ENCODE results near the gene SOCS3. TPM values are rescaled to one million over a fixed set of nuclear protein-coding genes. Genes with fewer than 3 reads are reported as not detected.

The SOCS3 gene
- total and polyA plus RNA-seq, 7 donors = 10.3 to 499 (median 45.7) TPM

DNA sequence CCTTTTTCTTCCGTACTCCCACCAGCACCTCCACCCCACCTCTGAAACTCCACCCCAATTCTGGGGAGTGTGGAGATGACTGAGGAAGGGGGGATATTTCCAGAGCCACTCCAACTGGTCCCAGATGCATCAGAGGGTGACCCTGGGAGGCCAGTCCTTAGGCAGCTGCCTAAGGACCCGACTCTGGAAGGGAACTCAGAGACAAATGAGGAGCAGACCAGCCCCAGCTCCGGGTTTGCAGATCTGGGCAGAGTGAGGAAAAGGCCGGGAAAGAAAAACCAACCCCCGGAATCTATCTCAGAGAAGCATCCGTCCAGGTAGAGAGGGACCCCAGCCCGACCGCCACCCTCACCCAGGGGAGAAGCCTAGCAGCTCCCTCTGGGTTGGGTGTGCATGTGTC is 41.5 kb downstream of the SOCS3 start:
- no peaks in the 10 kb centered on the region for H3K36me3 ChIP-seq
- H3K27me3 ChIP-seq = no peaks in the 10 kb centered on the region
- TF ChIP-seq POLR2AphosphoS5 (IDR thresholded peaks at IDR 0.05) (no peak), POLR2A (IDR thresholded peaks at IDR 0.05) (no peak), EP300 (IDR thresholded peaks at IDR 0.05) (no peak)
- TF ChIP-seq, protein P1, sequence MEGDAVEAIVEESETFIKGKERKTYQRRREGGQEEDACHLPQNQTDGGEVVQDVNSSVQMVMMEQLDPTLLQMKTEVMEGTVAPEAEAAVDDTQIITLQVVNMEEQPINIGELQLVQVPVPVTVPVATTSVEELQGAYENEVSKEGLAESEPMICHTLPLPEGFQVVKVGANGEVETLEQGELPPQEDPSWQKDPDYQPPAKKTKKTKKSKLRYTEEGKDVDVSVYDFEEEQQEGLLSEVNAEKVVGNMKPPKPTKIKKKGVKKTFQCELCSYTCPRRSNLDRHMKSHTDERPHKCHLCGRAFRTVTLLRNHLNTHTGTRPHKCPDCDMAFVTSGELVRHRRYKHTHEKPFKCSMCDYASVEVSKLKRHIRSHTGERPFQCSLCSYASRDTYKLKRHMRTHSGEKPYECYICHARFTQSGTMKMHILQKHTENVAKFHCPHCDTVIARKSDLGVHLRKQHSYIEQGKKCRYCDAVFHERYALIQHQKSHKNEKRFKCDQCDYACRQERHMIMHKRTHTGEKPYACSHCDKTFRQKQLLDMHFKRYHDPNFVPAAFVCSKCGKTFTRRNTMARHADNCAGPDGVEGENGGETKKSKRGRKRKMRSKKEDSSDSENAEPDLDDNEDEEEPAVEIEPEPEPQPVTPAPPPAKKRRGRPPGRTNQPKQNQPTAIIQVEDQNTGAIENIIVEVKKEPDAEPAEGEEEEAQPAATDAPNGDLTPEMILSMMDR (IDR thresholded peaks at IDR 0.05) = no peak
- H3K27ac ChIP-seq = no peak overlapping the region
- intact Hi-C loops (cut with DNase I) = no loop called here
- no peak overlapping the region for H3K4me3 ChIP-seq
- DNase-seq = no peak
- no peaks in the 10 kb centered on the region for H3K9me3 ChIP-seq
- peaks cover 0 to 49% (median 47%) of the 10 kb centered on the region in 4 donors for H3K4me1 ChIP-seq
- 86 to 90% methylated on average over 8 of the region's 8 CpGs for WGBS, 2 donors

DNA sequence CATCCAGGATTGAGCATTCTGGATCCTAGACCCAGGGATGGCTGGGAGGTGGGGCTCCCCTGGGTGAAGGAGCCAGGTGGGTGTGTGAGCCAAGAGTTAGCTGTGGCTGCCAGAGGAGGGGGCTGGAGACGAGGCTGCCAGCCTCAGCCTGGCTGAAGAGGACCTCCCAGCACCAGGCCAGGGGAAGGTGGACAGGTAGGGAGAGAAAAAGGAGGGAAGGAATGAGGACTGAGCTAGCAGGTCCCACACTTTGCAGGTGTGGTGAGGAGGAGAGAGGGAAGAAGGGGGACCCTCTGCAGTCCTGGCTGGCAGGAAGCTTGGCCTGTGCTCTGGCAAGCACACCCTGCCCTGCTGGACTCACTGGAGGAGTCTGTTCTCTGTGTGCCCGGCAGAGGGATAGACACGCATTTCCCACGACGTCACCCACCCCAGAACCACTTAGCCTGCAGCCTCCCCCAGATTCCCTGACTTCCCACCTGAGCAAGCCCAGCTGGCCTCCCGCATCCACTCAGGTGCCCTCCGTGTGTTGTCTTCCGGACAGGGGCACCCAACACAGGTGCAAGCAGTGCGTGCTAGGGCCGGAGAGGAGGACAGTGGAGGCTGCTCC is 42.0 kb downstream of the SOCS3 start:
- no peak for TF ChIP-seq POLR2AphosphoS5 (IDR thresholded peaks at IDR 0.05)
- Histone ChIP-seq H3K27me3 (no peaks in the 10 kb centered on the region), H3K27ac (no peak overlapping the region), H3K36me3 (no peaks in the 10 kb centered on the region), H3K9me3 (no peaks in the 10 kb centered on the region), H3K4me1 (peaks cover 0 to 48% (median 45%) of the 10 kb centered on the region in 4 donors), H3K4me3 (no peak overlapping the region)
- intact Hi-C loops (cut with DNase I) = no loop called here
- DNase-seq = peak; percentile 58
- 53 to 76% methylated on average over 10 of the region's 10 CpGs for WGBS, 2 donors

GRCh38 chr17:78316867-78317789 is 42.7 kb downstream of the SOCS3 start:
- Histone ChIP-seq H3K27ac (peak overlapping the region; percentile 44 to 83 (median 72)), H3K36me3 (no peaks in the 10 kb centered on the region), H3K27me3 (no peaks in the 10 kb centered on the region), H3K4me3 (no peak overlapping the region), H3K4me1 (peaks cover 0 to 48% (median 42%) of the 10 kb centered on the region in 4 donors), H3K9me3 (no peaks in the 10 kb centered on the region)
- intact Hi-C loops (cut with DNase I) = no loop called here
- TF ChIP-seq POLR2A (IDR thresholded peaks at IDR 0.05) (peak in 1 of 2 donors; percentile 21), EP300 (IDR thresholded peaks at IDR 0.05) (peak in 1 of 4 donors; percentile 45), POLR2AphosphoS5 (IDR thresholded peaks at IDR 0.05) (peak in 1 of 4 donors; percentile 33)
- TF ChIP-seq, protein P1 (IDR thresholded peaks at IDR 0.05) = no peak
- WGBS, 2 donors = 9 to 41% methylated on average over 20 of the region's 20 CpGs
- no peak for DNase-seq

DNA sequence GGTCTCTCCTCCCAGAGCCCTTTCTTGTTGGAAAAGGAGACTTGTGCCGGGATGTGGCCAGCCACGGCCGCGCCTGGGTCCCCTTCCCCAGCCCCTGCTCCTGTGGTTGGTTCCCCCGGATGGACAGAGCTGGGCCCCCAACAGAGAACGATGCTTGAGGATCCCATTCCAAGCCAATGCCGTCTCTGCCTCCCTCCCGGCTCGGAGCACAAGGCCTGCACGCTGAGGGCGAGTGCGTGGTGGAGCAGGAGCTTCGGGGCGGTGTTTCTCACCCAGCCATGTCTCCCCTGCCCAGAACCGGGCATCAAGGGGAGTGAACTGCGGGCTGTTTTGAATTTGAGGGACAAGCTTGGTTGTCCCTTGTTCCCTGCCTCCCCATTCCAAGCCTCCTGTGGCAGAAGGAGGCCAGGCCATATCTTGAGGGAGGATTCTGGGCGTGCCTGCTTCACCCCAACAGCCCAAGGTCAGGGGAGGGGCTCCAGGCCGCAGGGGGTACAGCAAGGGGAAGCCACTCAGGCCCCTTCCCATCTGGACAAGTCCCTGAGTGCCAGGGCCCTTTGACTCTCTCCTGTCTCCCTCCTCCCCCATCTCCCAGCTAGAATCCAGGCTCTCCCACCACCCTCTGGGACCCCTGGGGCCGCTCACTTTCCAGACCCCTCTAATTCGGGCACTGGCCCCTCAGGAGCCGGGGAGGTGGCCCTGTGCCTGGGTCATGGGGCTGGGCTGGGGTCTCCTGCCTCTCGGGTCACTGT is 43.6 kb downstream of the SOCS3 start:
- H3K4me3 ChIP-seq = no peak overlapping the region
- no peaks in the 10 kb centered on the region for H3K36me3 ChIP-seq
- TF ChIP-seq POLR2AphosphoS5 (IDR thresholded peaks at IDR 0.05) (no peak), POLR2A (IDR thresholded peaks at IDR 0.05) (no peak), EP300 (IDR thresholded peaks at IDR 0.05) (no peak)
- TF ChIP-seq, protein P1 (IDR thresholded peaks at IDR 0.05) = no peak
- H3K27me3 ChIP-seq = no peaks in the 10 kb centered on the region
- no peaks in the 10 kb centered on the region for H3K9me3 ChIP-seq
- no peak for DNase-seq
- 17 to 68% methylated on average over 22 of the region's 22 CpGs for WGBS, 2 donors
- intact Hi-C loops (cut with DNase I) = no loop called here
- peaks cover 0 to 48% (median 42%) of the 10 kb centered on the region in 4 donors for H3K4me1 ChIP-seq
- H3K27ac ChIP-seq = peak overlapping the region; percentile 44 to 83 (median 72)

Measured in sigmoid colon (tissue), 7 donors.